OCI-LY7 (cell line): Measurements from ENCODE around the gene HAX1.

Experiments
- CTCF ChIP-seq: fragments of 200-600 bp; sonication (generic); conservative IDR thresholded peaks from 2 replicates; pipeline ENCODE4 v1.5.1; 2014; ENCODE audit warnings: mild to moderate bottlenecking, antibody characterized with exemption, low read length, moderate library complexity, mixed read lengths
- EZH2phosphoT487 ChIP-seq: fragments of 200-600 bp; sonication (generic); IDR thresholded peaks from 2 replicates; pipeline ENCODE4 v1.6.1; 2018; ENCODE audit warnings: low read depth, borderline replicate concordance, mild to moderate bottlenecking, mixed run types, antibody characterized with exemption, low read length, moderate library complexity, mixed read lengths

- TF ChIP-seq CTCF (no peak), EZH2phosphoT487 (no peak)
These were observed 15.7 kb upstream of the HAX1 start for GRCh38 chr1:154256686-154257085.
